A673 (cell line): ENCODE results near the gene TECPR2.

ENCODE experiments used
- CTCF ChIP-seq: fragments of 300-800, 200-600 bp; sonication (generic); conservative IDR thresholded peaks from 2 replicates; pipeline ENCODE4 v1.5.1; 2017; ENCODE audit warnings: low read depth, mild to moderate bottlenecking, antibody characterized with exemption, low read length, moderate library complexity, mixed read lengths
- EZH2 ChIP-seq: fragments of 200-600 bp; sonication (generic); IDR thresholded peaks from 2 replicates; pipeline ENCODE4 v1.6.1; 2017; ENCODE audit warnings: borderline replicate concordance, low read depth, mild to moderate bottlenecking, mixed read lengths, antibody characterized with exemption, low read length; ENCODE audit not compliant: poor library complexity, severe bottlenecking

GRCh38 chr14:102419276-102419675 is 56.5 kb downstream of the TECPR2 start:
- TF ChIP-seq CTCF (no peak), EZH2 (no peak)
